Fibroblast of mammary gland (primary cell): ENCODE results near the gene TEX35.

Experiments
- DNase-seq: peaks from one replicate; pipeline ENCODE4 v3.0.0-alpha.2; 2010; ENCODE audit warnings: low read depth
- H3K4me3 ChIP-seq: 2 replicates; pipeline ENCODE4 v1.5.1; 2011; ENCODE audit warnings: low read depth, mild to moderate bottlenecking, low read length, moderate library complexity; ENCODE audit not compliant: control insufficient read depth
- CTCF ChIP-seq: conservative IDR thresholded peaks from 2 replicates; pipeline ENCODE4 v1.5.1; 2011; ENCODE audit warnings: low read depth, low read length, inconsistent platforms; ENCODE audit not compliant: control insufficient read depth, insufficient read depth

TEX35 gene

DNA sequence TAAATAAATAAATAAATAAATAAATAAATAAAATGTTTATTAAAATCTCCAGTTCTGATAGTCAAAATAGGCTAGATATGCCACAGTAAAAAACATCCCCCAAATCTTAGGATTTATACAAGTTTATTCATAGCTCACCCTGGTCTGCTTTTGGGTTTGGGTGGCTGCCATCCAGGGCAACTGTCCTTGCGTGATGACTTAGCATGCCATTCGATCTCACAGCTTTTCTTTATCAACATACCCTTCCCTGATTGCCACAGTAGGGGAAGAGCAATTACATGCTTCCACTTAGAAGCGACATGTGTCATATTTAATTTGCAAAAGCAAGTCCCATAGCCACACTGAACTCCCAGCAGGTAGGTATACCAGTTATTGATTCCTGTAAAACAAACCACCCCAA is 52.7 kb downstream of the TEX35 start:
- TF ChIP-seq CTCF: no peak
- no peak overlapping the region for H3K4me3 ChIP-seq
- DNase-seq: no peak

DNA sequence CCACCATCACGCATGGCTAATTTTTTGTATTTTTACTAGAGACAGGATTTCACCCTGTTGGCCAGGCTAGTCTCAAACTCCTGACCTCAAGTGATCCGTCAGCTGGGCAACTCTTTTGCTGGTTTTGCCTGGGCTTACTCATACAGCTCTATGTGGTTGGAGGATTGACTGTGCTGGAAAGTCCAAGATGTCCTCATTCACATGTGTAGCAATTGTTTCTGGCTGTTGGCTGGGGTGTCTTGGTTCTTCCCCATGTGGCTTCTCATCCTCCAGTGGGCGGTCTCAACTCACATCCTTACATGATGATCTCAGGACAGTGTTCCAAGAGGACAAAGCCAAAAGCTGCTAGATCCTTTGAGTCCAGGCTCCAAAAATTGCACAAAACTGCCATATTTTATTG is 53.3 kb downstream of the TEX35 start:
- no peak for TF ChIP-seq CTCF
- H3K4me3 ChIP-seq: no peak overlapping the region
- peak; percentile 64 for DNase-seq

DNA sequence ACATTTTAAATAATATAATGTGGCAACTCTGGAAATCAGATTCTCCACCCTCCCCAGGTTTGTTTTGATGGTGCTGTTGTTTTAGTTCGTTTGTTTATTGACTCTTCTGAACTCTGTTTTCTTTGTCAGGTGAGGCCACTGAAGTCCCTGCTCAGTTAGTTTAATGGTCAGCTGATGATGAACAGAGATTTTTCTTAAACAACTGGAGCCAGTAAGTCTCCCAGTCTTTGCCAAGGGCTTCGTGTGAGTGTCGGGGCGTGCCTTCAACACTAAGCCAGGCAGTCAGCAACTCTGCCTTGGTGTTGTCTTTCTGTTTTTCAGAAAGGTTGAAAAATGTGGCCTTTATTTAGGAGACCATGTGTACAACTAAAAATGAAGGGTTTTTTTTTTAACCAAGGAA is 58.9 kb downstream of the TEX35 start:
- no peak for TF ChIP-seq CTCF

More for the DNA sequence above, 58.9 kb downstream of the TEX35 start:
- DNase-seq: no peak
- H3K4me3 ChIP-seq: no peak overlapping the region
